Colon (tissue), 2 donors: ENCODE data around the gene EFR3B.

Experiments
- FAIRE-seq: peaks from 2 replicates; lab custom pipeline; 2012; peaks lifted over from hg19 to GRCh38; lab: Jason Lieb, UNC
- donor health status: control.
- donor health status: control.

The EFR3B gene

DNA sequence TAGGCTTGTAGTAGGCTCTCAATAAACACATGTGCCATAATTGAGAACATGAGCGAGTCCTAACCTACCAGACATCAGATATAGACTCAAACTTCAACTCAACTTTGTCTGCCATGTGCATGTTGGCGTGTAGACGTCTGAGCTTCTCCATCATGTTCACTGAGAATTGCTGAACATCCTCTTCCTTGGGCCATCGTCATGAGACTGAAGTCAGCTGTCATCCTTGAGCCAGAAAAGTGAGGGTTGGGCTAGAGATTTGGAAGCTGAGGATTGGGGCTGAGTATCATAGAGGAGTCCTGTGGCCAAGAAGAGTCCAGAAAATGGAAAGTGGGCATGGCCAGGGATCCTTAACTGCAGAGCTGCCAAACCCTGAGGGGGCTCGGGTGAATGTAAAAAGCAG lies 7.8 kb upstream of the EFR3B start:
- no peak for FAIRE-seq

- FAIRE-seq = no peak
Observed at GRCh38 chr2:25035537-25036220, 6.2 kb upstream of the EFR3B start.

GRCh38 chr2:25036221-25036559 lies 5.7 kb upstream of the EFR3B start:
- FAIRE-seq = no peak

DNA sequence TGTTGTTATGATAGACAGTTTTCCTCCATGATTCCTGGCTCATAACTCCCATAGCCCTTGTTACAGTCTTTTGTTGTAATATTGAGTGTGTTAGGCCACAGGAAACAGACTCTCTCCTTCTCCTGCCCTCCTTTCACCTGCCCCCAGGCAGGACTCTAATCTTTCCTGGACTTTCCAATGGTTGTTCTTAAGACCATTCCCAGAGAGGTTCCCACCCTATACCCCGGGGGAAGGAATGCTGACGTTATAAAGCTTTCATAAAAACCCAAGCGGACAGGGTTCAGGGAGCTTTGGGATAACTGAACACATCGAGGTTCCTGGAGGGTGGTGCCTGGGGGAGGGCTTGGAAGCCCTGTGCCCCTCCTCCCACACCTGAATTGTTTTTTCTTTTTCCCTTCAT lies 2.8 kb upstream of the EFR3B start:
- no peak for FAIRE-seq

GRCh38 chr2:25041307-25041927 lies 459 bp upstream of the EFR3B start:
- FAIRE-seq = no peak

- FAIRE-seq = no peak
Observed at GRCh38 chr2:25042321-25043240, 705 bp downstream of the EFR3B start.

DNA sequence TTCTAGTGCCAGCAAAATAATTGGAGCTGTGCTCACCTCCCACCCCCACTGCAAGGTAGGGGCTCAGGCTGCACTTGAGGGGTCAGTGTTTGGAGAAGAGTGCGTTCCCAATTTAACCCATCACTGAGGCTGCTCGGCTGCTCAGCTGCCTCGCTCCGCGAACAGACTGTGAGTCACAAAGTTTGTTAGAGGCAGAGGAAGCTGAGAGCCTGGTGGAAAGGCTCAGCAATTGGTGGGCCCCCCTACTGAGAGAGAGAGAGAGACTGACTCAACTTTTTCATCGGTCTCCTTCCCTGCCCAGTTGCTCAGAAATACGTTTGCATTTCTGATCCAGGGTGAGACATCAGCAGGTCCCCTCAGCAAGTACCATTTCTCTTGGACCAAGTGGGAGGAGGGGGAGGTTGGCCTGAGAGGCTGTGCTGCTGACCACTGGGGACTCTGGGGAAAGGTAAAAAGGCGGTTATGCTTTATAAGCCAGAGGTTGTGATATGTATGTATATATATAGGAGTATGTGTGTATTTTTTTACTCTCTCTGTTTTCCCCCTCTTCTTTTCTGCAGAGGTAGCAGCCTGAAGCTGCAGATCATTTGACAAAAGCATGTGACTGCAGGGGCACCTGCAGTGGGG lies 1.5 kb downstream of the EFR3B start:
- no peak for FAIRE-seq

DNA sequence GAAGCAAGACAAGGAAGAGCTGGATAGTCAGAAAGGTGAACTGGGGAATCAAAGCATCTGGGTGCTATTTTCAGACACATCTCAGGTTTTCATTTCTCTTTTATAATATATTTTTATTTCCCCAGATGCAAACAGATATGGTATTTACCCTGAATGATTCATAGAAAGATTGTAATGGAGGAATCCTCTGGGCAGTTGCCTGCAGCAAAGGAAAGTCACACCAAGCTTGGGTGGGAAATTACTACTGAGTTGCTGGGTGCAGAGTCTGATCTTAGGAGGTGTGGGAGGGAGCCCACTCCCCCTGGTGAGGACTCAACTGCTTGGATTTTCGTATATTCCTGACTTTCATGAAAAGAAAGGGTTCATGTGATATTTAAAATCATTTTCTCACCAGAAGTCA lies 2.1 kb downstream of the EFR3B start:
- no peak for FAIRE-seq

GRCh38 chr2:25044990-25045389 lies 3.1 kb downstream of the EFR3B start:
- FAIRE-seq = no peak

DNA sequence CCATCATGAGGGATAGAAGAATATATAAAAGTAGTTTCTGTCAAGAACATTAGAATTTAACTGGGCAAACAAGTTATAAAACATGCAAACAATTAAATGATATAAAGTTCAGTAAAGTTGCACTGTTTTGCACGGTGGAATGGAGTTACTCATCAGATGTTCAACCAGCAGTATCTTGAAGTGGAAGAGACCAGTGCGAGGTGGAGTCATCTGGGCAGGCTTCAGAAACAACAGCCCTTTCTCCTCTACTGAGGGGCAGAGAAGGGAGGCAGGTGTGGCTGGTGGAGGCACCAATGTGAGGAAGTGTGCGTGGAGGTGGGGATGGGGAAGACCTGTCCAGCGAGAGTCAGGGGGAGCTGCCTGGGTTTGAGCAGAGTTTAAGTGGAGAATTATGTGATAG lies 7.5 kb downstream of the EFR3B start:
- FAIRE-seq = no peak

GRCh38 chr2:25050128-25050527 lies 8.3 kb downstream of the EFR3B start:
- no peak for FAIRE-seq

GRCh38 chr2:25053041-25053440 lies 11.2 kb downstream of the EFR3B start:
- no peak for FAIRE-seq

DNA sequence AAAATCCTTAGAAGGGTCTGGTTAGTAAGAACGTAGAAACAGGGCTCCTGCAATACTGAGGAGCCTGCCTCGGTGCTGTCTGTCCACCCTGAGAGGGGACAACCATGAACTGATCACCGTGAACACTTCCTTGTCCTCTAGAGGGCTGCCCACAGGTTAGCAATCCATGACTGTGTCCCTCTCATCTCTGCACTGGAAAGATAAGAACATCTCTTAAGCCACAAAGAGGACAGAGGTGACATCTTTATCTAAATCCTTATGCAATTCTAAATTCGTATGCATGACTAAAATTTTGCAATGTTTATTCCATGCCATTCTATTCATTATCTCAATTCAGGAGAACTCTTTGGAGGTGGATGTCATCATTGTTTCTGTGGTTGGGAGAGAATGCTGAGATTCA lies 12.8 kb downstream of the EFR3B start:
- no peak for FAIRE-seq

DNA sequence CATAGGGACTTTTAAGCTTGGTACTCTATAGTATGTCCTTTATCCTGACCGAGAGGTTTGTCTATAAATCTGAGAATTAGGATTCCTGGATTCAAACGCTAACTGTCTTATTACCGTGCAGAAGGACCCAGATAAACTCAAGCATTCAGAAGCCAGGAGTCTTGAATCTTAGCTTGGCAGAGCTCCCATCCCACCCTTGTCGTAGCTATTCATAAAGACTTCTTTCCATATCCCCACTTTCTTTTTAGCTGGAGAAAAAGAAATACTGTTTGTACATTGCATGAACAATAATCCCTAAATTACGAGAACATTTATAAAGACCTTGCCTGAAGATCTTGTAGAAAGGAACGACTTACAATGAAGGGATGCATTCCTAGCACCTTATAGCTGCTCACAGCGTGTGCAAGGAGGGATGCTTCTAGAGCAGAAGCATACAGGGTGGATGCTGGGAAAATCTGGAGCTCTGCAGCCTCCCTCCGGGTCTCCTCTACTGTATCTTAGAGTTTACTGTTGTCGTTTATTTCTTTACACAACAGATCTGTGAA lies 13.6 kb downstream of the EFR3B start:
- no peak for FAIRE-seq

GRCh38 chr2:25056098-25056821 lies 14.4 kb downstream of the EFR3B start:
- FAIRE-seq = no peak

DNA sequence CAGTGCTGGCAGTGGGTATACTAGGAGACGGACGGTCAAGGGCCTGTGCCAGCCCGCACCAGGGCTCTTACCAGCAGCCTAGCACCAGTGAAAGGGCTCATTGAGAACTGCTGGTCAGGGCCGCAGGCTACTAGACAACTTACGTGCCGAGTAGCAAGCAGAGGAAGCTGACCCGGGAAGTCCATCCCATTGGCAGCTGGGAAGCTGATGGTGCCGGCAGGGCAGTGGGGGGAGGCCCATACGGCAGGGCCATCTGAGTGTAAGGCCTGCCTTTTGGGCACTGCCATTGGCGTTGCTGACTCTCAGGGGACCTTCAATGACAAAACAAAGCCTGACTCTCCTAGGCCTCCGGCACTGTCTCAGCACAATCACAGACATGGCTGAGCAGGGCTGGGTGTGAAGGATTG lies 20.6 kb downstream of the EFR3B start:
- no peak for FAIRE-seq

GRCh38 chr2:25063876-25064660 lies 22.2 kb downstream of the EFR3B start:
- FAIRE-seq = no peak

DNA sequence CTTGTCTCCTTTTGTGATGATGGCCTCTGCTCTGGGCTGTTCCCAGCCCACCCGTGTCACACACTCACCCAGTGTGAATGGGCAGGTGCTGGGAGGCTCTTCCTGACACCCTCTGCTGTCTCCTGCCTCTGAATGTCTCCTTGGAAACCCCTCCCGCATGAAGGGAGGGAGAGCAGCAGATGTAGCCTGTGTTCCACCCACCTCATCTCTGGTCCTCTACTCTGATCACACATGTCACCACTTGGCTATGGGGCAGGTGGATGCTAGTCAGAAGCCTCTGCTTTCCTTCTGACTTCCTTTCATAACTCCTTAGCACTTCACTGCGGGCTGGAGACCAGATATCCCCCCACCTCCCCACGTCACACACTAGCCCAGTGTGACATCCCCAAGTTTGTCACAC lies 23.9 kb downstream of the EFR3B start:
- FAIRE-seq = no peak

- FAIRE-seq = no peak
Observed at GRCh38 chr2:25066455-25066854, 24.6 kb downstream of the EFR3B start.

DNA sequence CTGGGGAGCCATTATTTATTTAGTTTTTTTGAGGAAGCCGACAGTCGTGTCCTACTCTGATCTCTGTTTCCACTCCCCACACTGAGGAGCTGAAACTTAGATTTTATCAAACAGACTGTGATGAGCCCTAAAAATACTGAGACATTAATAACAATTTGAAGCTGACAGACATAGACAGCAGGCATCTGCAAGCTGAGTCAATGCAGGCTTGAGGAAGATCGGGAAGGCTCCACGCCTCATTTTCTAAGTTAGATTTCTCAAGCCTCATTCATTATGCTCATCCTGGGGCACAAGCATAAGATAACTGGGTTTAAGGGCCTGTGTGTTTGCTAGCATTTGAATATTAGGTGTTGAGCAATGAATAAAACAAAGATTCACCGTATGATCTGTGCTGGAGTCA lies 26.3 kb downstream of the EFR3B start:
- FAIRE-seq = no peak

GRCh38 chr2:25071966-25072365 lies 30.1 kb downstream of the EFR3B start:
- FAIRE-seq = no peak
